ENCODE results near the gene CEP104. TPM values are rescaled to one million over a fixed set of nuclear protein-coding genes. Genes with fewer than 3 reads are reported as not detected.

Gene CEP104
- polyA plus RNA-seq (2011; rRNA removed) (28.8 and 28.9 TPM in 2 replicates), polyA plus RNA-seq (2017; fragmentation: RNase III; extraction: RNeasy Plus Mini Kit Qiagen cat#74134 plus additional on column Dnase treatment) (13.7 to 15.4 TPM (median 14.5 TPM) in 3 replicates), polyA minus RNA-seq (2011; rRNA and poly(A)+ RNA removed) (33.3 and 37.8 TPM in 2 replicates)
- 10.5 and 12.3 TPM in 2 replicates for polyA plus RNA-seq (2012; cell fraction: cytosol; rRNA removed)
- polyA plus RNA-seq (2012; cell fraction: nucleus; rRNA removed), result 15.7 and 16.1 TPM in 2 replicates

- POLR2A ChIA-PET, result interaction anchor here (1.1 kb wide), 1 partner anchor 61 kb away, joined by 3 read pairs; the partner anchor contains the start of gene LRRC47
- Histone ChIP-seq H3K4me3 (peak within 1 kb of the TSS; percentile 85), H3K9me3 (no peaks in the 10 kb centered on the region), H3K4me1 (peaks cover 9% of the 10 kb centered on the region; the same call in 1 of the 3 replicates), H3K27ac (peak within 1 kb of the TSS; percentile 78 to 92), H3K4me2 (peak within 1 kb of the TSS; percentile 72)
- ATAC-seq, result peak; percentile 96 to 97
- TF ChIP-seq HOXB13 (CRISPR knock-in tag; IDR thresholded peaks at IDR 0.05; ENCODE audit: low read depth) (no peak), HDAC2 (IDR thresholded peaks at IDR 0.05) (no peak), FOSB (CRISPR knock-in tag; IDR thresholded peaks at IDR 0.05) (no peak), POLR2A (IDR thresholded peaks at IDR 0.05; ENCODE audit: low read length) (peak; percentile 57), E2F6 (IDR thresholded peaks at IDR 0.05; ENCODE audit: borderline replicate concordance, low read depth) (peak; percentile 49; the same call in 1 of the 2 replicates), KDM5A (IDR thresholded peaks at IDR 0.05) (no peak), NFE2L2 (conservative IDR thresholded peaks at IDR 0.05; ENCODE audit: low read length) (no peak), PHF8 (IDR thresholded peaks at IDR 0.05; ENCODE audit: borderline replicate concordance, low read depth) (peak; percentile 36; the same call in 1 of the 2 replicates), CHD4 (IDR thresholded peaks at IDR 0.05; ENCODE audit: borderline replicate concordance) (no peak), EP300 (IDR thresholded peaks at IDR 0.05) (no peak), RAD21 (conservative IDR thresholded peaks at IDR 0.05 in 1 of 2, IDR thresholded peaks at IDR 0.05 in 1 of 2) (peak; percentile 30 to 50; a peak in 3 of 5 replicates), JUN (IDR thresholded peaks at IDR 0.05) (peak in 1 of 2 experiments; percentile 43; a peak in 2 of 5 replicates)
- TF ChIP-seq, protein P1, sequence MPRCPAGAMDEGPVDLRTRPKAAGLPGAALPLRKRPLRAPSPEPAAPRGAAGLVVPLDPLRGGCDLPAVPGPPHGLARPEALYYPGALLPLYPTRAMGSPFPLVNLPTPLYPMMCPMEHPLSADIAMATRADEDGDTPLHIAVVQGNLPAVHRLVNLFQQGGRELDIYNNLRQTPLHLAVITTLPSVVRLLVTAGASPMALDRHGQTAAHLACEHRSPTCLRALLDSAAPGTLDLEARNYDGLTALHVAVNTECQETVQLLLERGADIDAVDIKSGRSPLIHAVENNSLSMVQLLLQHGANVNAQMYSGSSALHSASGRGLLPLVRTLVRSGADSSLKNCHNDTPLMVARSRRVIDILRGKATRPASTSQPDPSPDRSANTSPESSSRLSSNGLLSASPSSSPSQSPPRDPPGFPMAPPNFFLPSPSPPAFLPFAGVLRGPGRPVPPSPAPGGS (IDR thresholded peaks at IDR 0.05), result 0 out of 3 replicates have a peak, but pooled peaks have one; percentile 37
- TF ChIP-seq, protein P2, sequence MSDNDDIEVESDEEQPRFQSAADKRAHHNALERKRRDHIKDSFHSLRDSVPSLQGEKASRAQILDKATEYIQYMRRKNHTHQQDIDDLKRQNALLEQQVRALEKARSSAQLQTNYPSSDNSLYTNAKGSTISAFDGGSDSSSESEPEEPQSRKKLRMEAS (IDR thresholded peaks at IDR 0.05), result peak; percentile 88
- TF ChIP-seq, protein P3, sequence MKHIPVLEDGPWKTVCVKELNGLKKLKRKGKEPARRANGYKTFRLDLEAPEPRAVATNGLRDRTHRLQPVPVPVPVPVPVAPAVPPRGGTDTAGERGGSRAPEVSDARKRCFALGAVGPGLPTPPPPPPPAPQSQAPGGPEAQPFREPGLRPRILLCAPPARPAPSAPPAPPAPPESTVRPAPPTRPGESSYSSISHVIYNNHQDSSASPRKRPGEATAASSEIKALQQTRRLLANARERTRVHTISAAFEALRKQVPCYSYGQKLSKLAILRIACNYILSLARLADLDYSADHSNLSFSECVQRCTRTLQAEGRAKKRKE (CRISPR knock-in tag; IDR thresholded peaks at IDR 0.05; ENCODE audit: low read depth), result no peak
- TF ChIP-seq, protein P4, sequence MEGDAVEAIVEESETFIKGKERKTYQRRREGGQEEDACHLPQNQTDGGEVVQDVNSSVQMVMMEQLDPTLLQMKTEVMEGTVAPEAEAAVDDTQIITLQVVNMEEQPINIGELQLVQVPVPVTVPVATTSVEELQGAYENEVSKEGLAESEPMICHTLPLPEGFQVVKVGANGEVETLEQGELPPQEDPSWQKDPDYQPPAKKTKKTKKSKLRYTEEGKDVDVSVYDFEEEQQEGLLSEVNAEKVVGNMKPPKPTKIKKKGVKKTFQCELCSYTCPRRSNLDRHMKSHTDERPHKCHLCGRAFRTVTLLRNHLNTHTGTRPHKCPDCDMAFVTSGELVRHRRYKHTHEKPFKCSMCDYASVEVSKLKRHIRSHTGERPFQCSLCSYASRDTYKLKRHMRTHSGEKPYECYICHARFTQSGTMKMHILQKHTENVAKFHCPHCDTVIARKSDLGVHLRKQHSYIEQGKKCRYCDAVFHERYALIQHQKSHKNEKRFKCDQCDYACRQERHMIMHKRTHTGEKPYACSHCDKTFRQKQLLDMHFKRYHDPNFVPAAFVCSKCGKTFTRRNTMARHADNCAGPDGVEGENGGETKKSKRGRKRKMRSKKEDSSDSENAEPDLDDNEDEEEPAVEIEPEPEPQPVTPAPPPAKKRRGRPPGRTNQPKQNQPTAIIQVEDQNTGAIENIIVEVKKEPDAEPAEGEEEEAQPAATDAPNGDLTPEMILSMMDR (IDR thresholded peaks at IDR 0.05), result peak; percentile 36; the same call in 2 of the 3 replicates
- DNase-seq (ENCODE audit: low read depth in 1 of 2, low spot score in 1 of 2), result peak; percentile 96
- no peak for FAIRE-seq
- WGBS (ENCODE audit: missing lambda C conversion rate), result 0% methylated on average over 10 of the region's 73 CpGs
- CTCF ChIA-PET, result interaction anchor here (0.7 to 1.6 kb wide), 6 partner anchors 9 to 47 kb away, joined by 3 to 6 read pairs (median 4); partner anchors contain the start of gene C1orf174
Measured at GRCh38 chr1:3856923-3857790, at the start of gene CEP104, which contains the start of gene DFFB. Gene CEP104 (minus strand): TSS chr1:3857211. CDS start chr1:3852407, 4,804 bp downstream. Gene DFFB (plus strand): TSS chr1:3857476. CDS start chr1:3857604, 128 bp downstream.

- Histone ChIP-seq H3K4me1 (peaks cover 5% of the 10 kb centered on the region; the same call in 1 of the 3 replicates), H3K4me3 (no peak overlapping the region), H3K4me2 (no peak overlapping the region), H3K27ac (no peak overlapping the region), H3K9me3 (no peaks in the 10 kb centered on the region)
- FAIRE-seq (no peak), ATAC-seq (no peak), DNase-seq (ENCODE audit: low read depth in 1 of 2, low spot score in 1 of 2) (no peak)
- ChIA-PET POLR2A (no interaction called here), CTCF (interaction anchor here (0.8 to 1.2 kb wide), 2 partner anchors 39 to 1840 kb away, joined by 4 read pairs; no protein-coding TSS in a partner anchor)
- 91% methylated on average over 5 of the region's 11 CpGs for whole genome bisulfite sequencing (ENCODE audit: missing lambda C conversion rate)
- TF ChIP-seq KDM5A (IDR thresholded peaks at IDR 0.05), result no peak
- TF ChIP-seq RAD21 (conservative IDR thresholded peaks at IDR 0.05 in 1 of 2, IDR thresholded peaks at IDR 0.05 in 1 of 2), result no peak
- no peak for TF ChIP-seq CEBPB (IDR thresholded peaks at IDR 0.05)
- no peak for TF ChIP-seq FOXS1 (CRISPR knock-in tag; IDR thresholded peaks at IDR 0.05)
- no peak for TF ChIP-seq POLR2AphosphoS2 (conservative IDR thresholded peaks at IDR 0.05; ENCODE audit: low read length)
- TF ChIP-seq, protein P1 (IDR thresholded peaks at IDR 0.05), result no peak
- TF ChIP-seq E2F6 (IDR thresholded peaks at IDR 0.05; ENCODE audit: borderline replicate concordance, low read depth), result no peak
- TF ChIP-seq BHLHE40 (IDR thresholded peaks at IDR 0.05; ENCODE audit: low read depth, low read length), result no peak
- no peak for TF ChIP-seq FOSB (CRISPR knock-in tag; IDR thresholded peaks at IDR 0.05)
- TF ChIP-seq ZNF302 (CRISPR knock-in tag; IDR thresholded peaks at IDR 0.05), result no peak
Measured at GRCh38 chr1:3906672-3907020, 49.6 kb upstream of the CEP104 start.
